Ascending aorta (tissue), 2 donors: Measurements from ENCODE around the gene RBM20. TPM values are rescaled to one million over a fixed set of nuclear protein-coding genes. Genes with fewer than 3 reads are reported as not detected.

Source experiments
- DNase-seq, 2 donors: peaks; one replicate each; pipeline ENCODE4 v3.0.0-alpha.2; 2019; ENCODE audit warnings: low spot score in 2 of 2
- H3K27ac ChIP-seq, 2 donors: fragments of 200-600 bp; sonication (generic); one replicate each; pipeline ENCODE4 v1.5.1; 2016 to 2017; ENCODE audit warnings: mild to moderate bottlenecking in 1 of 2
- H3K27me3 ChIP-seq: fragments of 200-600 bp; sonication (generic); one replicate; pipeline ENCODE4 v1.5.1; 2017
- H3K36me3 ChIP-seq, 2 donors: fragments of 200-600 bp; sonication (generic); one replicate each; pipeline ENCODE4 v1.5.1; 2016
- H3K4me1 ChIP-seq, 2 donors: fragments of 200-600 bp; sonication (generic); one replicate each; pipeline ENCODE4 v1.5.1; 2016 to 2017; ENCODE audit warnings: mild to moderate bottlenecking in 1 of 2
- H3K4me3 ChIP-seq, 2 donors: fragments of 200-600 bp; sonication (generic); one replicate each; pipeline ENCODE4 v1.5.1; 2016 to 2017; ENCODE audit warnings: mild to moderate bottlenecking in 1 of 2
- H3K9me3 ChIP-seq, 2 donors: fragments of 200-600 bp; sonication (generic); one replicate each; pipeline ENCODE4 v1.5.1; 2016
- CTCF ChIP-seq, 3 experiments: fragments of 200-600 bp in 2 of 3; fragments of 450-650 bp in 1 of 3; sonication (generic) in 2 of 3; IDR thresholded peaks; one replicate each; pipeline ENCODE4 v1.5.1; 2016 to 2019; ENCODE audit warnings: antibody characterized with exemption in 3 of 3, mild to moderate bottlenecking in 1 of 3, moderate library complexity in 1 of 3
- intact Hi-C: fragments of 100-400 bp; cut with DNase I; formaldehyde crosslinking; loops from one replicate; pipeline ENCODE4 v1.15.1; 2023
- total RNA-seq: library from RNA; depleted of rRNA; stranded (reverse); fragments of >200 nt; gene quantifications from one replicate; pipeline ENCODE4 v1.1.0, GENCODE V29; 2016

Gene RBM20
- total RNA-seq, 1 donor from 2014 or later = 4.8 TPM

GRCh38 chr10:110808123-110808522 is 164.0 kb downstream of the RBM20 start:
- Histone ChIP-seq H3K27ac (no peak overlapping the region), H3K36me3 (peaks cover 0 to 7% of the 10 kb centered on the region in 2 donors), H3K4me3 (no peak overlapping the region), H3K4me1 (peaks cover 6 to 9% of the 10 kb centered on the region in 2 donors), H3K27me3 (no peaks in the 10 kb centered on the region), H3K9me3 (no peaks in the 10 kb centered on the region)
- no peak for TF ChIP-seq CTCF (IDR thresholded peaks at IDR 0.05)
- no peak for DNase-seq
- intact Hi-C loops = no loop called here

GRCh38 chr10:110808615-110809014 is 164.5 kb downstream of the RBM20 start:
- no peak overlapping the region for H3K4me3 ChIP-seq
- H3K27ac ChIP-seq = no peak overlapping the region
- intact Hi-C loops = no loop called here
- no peaks in the 10 kb centered on the region for H3K9me3 ChIP-seq
- H3K4me1 ChIP-seq = peaks cover 2 to 5% of the 10 kb centered on the region in 2 donors
- TF ChIP-seq CTCF (IDR thresholded peaks at IDR 0.05) = no peak
- peak in 1 of 2 donors; percentile 38 for DNase-seq
- no peaks in the 10 kb centered on the region for H3K27me3 ChIP-seq
- H3K36me3 ChIP-seq = peaks cover 0 to 9% of the 10 kb centered on the region in 2 donors

- Histone ChIP-seq H3K4me1 (no peaks in the 10 kb centered on the region), H3K27me3 (no peaks in the 10 kb centered on the region), H3K27ac (no peak overlapping the region), H3K9me3 (no peaks in the 10 kb centered on the region), H3K36me3 (peaks cover 0 to 9% of the 10 kb centered on the region in 2 donors), H3K4me3 (no peak overlapping the region)
- TF ChIP-seq CTCF (IDR thresholded peaks at IDR 0.05) = no peak
- intact Hi-C loops = no loop called here
- no peak for DNase-seq
Measured at GRCh38 chr10:110810625-110811024, 166.5 kb downstream of the RBM20 start.

- H3K27ac ChIP-seq = no peak overlapping the region
- H3K4me1 ChIP-seq = no peaks in the 10 kb centered on the region
- no peaks in the 10 kb centered on the region for H3K27me3 ChIP-seq
- DNase-seq = peak in 1 of 2 donors; percentile 65
- TF ChIP-seq CTCF (IDR thresholded peaks at IDR 0.05) = no peak
- H3K4me3 ChIP-seq = no peak overlapping the region
- peaks cover 0 to 9% of the 10 kb centered on the region in 2 donors for H3K36me3 ChIP-seq
- H3K9me3 ChIP-seq = no peaks in the 10 kb centered on the region
- intact Hi-C loops = no loop called here
Measured at GRCh38 chr10:110811791-110812581, 167.8 kb downstream of the RBM20 start.

GRCh38 chr10:110812583-110812982 is 168.4 kb downstream of the RBM20 start:
- intact Hi-C loops = no loop called here
- peaks cover 0 to under 1% of the 10 kb centered on the region in 2 donors for H3K4me1 ChIP-seq
- peaks cover 0 to 9% of the 10 kb centered on the region in 2 donors for H3K36me3 ChIP-seq
- no peak overlapping the region for H3K4me3 ChIP-seq
- H3K27ac ChIP-seq = no peak overlapping the region
- no peaks in the 10 kb centered on the region for H3K27me3 ChIP-seq
- no peaks in the 10 kb centered on the region for H3K9me3 ChIP-seq
- peak in 1 of 2 donors; percentile 44 for DNase-seq
- TF ChIP-seq CTCF (IDR thresholded peaks at IDR 0.05) = no peak
